OCI-LY3 (cell line): ENCODE results near the gene TMED5.

ENCODE experiments used
- H2AFZ ChIP-seq: fragments of 200-600, 300-600 bp; shearing (Covaris generic); 2 replicates; pipeline ENCODE4 v1.6.0; 2014; ENCODE audit warnings: antibody characterized with exemption, low read depth, low read length
- H3K27ac ChIP-seq: fragments of 200-600, 300-600 bp; sonication (generic); 2 replicates; pipeline ENCODE4 v1.5.1; 2014; ENCODE audit warnings: mild to moderate bottlenecking, low read length, moderate library complexity, mixed read lengths
- H3K27me3 ChIP-seq: fragments of 200-600, 300-600 bp; sonication (generic); 2 replicates; pipeline ENCODE4 v1.6.1; 2014; ENCODE audit warnings: low read depth, low read length, mixed read lengths
- H3K36me3 ChIP-seq: fragments of 200-600, 300-600 bp; sonication (generic); replicated peaks from 2 replicates; pipeline ENCODE3; 2014; ENCODE audit warnings: low read depth, low read length, mixed read lengths
- H3K4me1 ChIP-seq: fragments of 300-600, 200-600 bp; sonication (generic); 2 replicates; pipeline ENCODE4 v1.6.1; 2014; ENCODE audit warnings: low read length, mixed read lengths
- H3K4me2 ChIP-seq: fragments of 200-600, 300-600 bp; sonication (generic); 2 replicates; pipeline ENCODE4 v1.6.1; 2014; ENCODE audit warnings: low read length, mixed read lengths
- H3K4me3 ChIP-seq: fragments of 300-600, 200-600 bp; sonication (generic); 2 replicates; pipeline ENCODE4 v1.5.1; 2014; ENCODE audit warnings: antibody characterized with exemption, mild to moderate bottlenecking, low read length, moderate library complexity
- H3K79me2 ChIP-seq: fragments of 300-600, 200-600 bp; shearing (Covaris generic); 2 replicates; pipeline ENCODE4 v1.6.1; 2014; ENCODE audit warnings: mild to moderate bottlenecking, low read length, mixed read lengths
- H3K9ac ChIP-seq: fragments of 300-600, 200-600 bp; shearing (Covaris generic); 2 replicates; pipeline ENCODE4 v1.6.0; 2014; ENCODE audit warnings: mild to moderate bottlenecking, low read length, moderate library complexity
- H3K9me3 ChIP-seq: fragments of 200-600, 300-600 bp; shearing (Covaris generic); 2 replicates; pipeline ENCODE4 v1.6.1; 2014; ENCODE audit warnings: low read length, mixed read lengths; ENCODE audit not compliant: insufficient read depth
- H4K20me1 ChIP-seq: fragments of 200-600, 300-600 bp; sonication (generic); 2 replicates; pipeline ENCODE4 v1.6.1; 2016; ENCODE audit warnings: low read length, mixed read lengths; ENCODE audit not compliant: insufficient read depth
- EZH2phosphoT487 ChIP-seq: fragments of 200-600 bp; shearing (Covaris generic); IDR thresholded peaks from 2 replicates; pipeline ENCODE4 v1.6.1; 2018; ENCODE audit warnings: antibody characterized with exemption, mixed run types, low read depth
- TF ChIP-seq, protein P1 (sequence below): fragments of 200-600, 300-600 bp; sonication (generic); IDR thresholded peaks from 2 replicates; pipeline ENCODE4 v1.5.1; 2014; ENCODE audit warnings: antibody characterized with exemption, low read length, low read depth

TMED5 gene

DNA sequence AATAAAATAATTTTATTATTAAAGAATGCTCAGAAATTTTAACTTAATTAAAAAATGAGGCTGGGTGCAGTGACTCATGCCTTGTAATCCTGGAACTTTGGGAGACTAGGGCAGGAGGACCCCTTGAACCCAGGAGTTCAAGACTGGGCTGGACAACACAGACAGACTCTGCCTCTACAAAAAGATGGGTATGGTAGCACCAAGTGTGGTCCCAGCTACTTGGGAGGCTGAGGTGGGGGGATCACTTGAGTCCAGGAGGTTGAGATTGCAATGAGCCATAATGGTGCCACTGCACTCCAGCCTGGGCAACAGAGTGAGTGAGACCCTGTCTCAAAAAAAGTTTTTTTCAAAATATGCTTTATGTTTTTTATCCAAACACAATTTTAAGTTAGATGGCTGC, 25.3 kb downstream of the TMED5 start:
- no peaks in the 10 kb centered on the region for H3K9me3 ChIP-seq
- H3K79me2 ChIP-seq = peaks cover 2% of the 10 kb centered on the region; the same call in 1 of the 2 replicates
- H3K36me3 ChIP-seq = peaks cover 20% of the 10 kb centered on the region
- no peak overlapping the region for H3K27ac ChIP-seq
- no peaks in the 10 kb centered on the region for H3K27me3 ChIP-seq
- TF ChIP-seq, protein P1, sequence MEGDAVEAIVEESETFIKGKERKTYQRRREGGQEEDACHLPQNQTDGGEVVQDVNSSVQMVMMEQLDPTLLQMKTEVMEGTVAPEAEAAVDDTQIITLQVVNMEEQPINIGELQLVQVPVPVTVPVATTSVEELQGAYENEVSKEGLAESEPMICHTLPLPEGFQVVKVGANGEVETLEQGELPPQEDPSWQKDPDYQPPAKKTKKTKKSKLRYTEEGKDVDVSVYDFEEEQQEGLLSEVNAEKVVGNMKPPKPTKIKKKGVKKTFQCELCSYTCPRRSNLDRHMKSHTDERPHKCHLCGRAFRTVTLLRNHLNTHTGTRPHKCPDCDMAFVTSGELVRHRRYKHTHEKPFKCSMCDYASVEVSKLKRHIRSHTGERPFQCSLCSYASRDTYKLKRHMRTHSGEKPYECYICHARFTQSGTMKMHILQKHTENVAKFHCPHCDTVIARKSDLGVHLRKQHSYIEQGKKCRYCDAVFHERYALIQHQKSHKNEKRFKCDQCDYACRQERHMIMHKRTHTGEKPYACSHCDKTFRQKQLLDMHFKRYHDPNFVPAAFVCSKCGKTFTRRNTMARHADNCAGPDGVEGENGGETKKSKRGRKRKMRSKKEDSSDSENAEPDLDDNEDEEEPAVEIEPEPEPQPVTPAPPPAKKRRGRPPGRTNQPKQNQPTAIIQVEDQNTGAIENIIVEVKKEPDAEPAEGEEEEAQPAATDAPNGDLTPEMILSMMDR = no peak
- no peak for TF ChIP-seq EZH2phosphoT487
- no peak overlapping the region for H3K4me3 ChIP-seq
- no peak overlapping the region for H2AFZ ChIP-seq
- no peak overlapping the region for H3K9ac ChIP-seq
- H4K20me1 ChIP-seq = peaks cover 8% of the 10 kb centered on the region; the same call in 1 of the 2 replicates
- no peak overlapping the region for H3K4me2 ChIP-seq
- no peaks in the 10 kb centered on the region for H3K4me1 ChIP-seq

DNA sequence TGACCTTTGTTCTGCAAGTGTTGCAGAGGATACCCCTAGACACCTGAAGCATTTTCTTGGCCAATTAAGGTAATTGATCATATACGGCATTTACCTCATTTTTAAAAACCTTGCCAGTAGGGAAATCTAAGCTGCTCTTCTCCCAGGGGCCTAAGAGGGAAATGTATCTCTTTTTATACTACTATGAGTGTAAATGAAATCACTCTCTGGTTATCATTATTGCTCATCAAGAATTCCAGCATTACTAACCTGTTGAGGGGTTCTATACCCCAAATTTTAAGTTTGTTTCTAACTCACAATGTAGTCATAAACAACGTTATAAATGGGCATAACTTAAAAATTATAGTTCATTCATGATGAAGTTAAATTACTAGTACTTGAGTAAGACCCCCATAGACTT, 27.4 kb downstream of the TMED5 start:
- Histone ChIP-seq H3K4me2 (no peak overlapping the region), H2AFZ (no peak overlapping the region), H3K9me3 (no peaks in the 10 kb centered on the region), H3K27me3 (no peaks in the 10 kb centered on the region), H3K4me1 (peaks cover 5% of the 10 kb centered on the region; the same call in 1 of the 2 replicates), H4K20me1 (0 out of 2 replicates have a peak, but pooled peaks cover 3% of the 10 kb centered on the region), H3K4me3 (no peak overlapping the region), H3K79me2 (no peaks in the 10 kb centered on the region; the same call in 1 of the 2 replicates), H3K27ac (no peak overlapping the region), H3K9ac (no peak overlapping the region), H3K36me3 (peaks cover 32% of the 10 kb centered on the region)
- TF ChIP-seq EZH2phosphoT487 = no peak
- TF ChIP-seq, protein P1 = no peak

DNA sequence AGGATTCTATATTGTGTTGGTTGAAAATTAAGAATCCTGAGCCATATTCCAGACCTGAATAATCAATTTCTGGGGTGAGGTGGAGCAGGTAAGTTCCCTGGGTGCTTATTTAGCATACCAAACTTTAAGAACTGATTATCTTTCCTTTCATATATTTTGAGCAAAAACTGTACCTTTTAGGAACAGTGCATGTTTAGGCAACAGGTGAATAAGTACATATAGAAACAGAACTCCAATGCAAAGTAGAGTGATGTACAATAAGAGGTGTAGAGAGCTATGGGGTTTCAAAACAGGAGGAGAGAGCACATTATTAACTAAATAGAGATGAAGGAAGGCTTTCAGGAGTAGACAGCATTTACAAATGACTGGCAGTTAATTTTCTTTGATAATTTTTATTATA, 28.7 kb downstream of the TMED5 start:
- Histone ChIP-seq H3K4me1 (peaks cover 5% of the 10 kb centered on the region; the same call in 1 of the 2 replicates), H3K36me3 (peaks cover 32% of the 10 kb centered on the region), H3K9ac (no peak overlapping the region), H3K79me2 (no peaks in the 10 kb centered on the region; the same call in 1 of the 2 replicates), H2AFZ (no peak overlapping the region), H3K4me2 (no peak overlapping the region), H3K4me3 (no peak overlapping the region), H3K27ac (no peak overlapping the region), H3K27me3 (no peaks in the 10 kb centered on the region), H4K20me1 (0 out of 2 replicates have a peak, but pooled peaks cover 3% of the 10 kb centered on the region), H3K9me3 (no peaks in the 10 kb centered on the region)
- TF ChIP-seq, protein P1 = no peak
- TF ChIP-seq EZH2phosphoT487 = no peak

DNA sequence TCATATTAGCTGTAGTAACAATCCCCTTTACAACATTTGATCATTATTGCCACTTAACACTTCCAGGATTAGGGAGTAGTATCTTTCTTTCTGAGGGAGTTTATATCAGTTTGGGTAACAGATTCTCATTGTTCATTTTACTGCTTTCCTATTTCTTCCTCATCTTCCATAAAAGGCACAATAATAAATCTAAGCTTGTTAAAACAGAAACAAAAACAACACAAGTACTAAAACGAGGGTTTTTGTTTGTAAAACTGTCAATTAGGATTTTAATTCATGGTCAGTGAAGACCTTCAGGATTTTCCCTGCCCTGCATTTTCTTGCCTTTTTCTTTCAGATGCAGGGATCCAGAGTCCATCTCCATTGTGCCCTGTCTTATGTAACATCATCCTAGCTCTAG, 29.5 kb downstream of the TMED5 start:
- H3K9me3 ChIP-seq = no peaks in the 10 kb centered on the region
- H3K27ac ChIP-seq = no peak overlapping the region
- H4K20me1 ChIP-seq = 0 out of 2 replicates have a peak, but pooled peaks cover 3% of the 10 kb centered on the region
- TF ChIP-seq, protein P1 = no peak
- TF ChIP-seq EZH2phosphoT487 = no peak
- H3K9ac ChIP-seq = no peak overlapping the region
- H3K79me2 ChIP-seq = no peaks in the 10 kb centered on the region; the same call in 1 of the 2 replicates
- peaks cover 5% of the 10 kb centered on the region; the same call in 1 of the 2 replicates for H3K4me1 ChIP-seq
- no peaks in the 10 kb centered on the region for H3K27me3 ChIP-seq
- H3K36me3 ChIP-seq = peaks cover 32% of the 10 kb centered on the region
- no peak overlapping the region for H3K4me2 ChIP-seq
- H3K4me3 ChIP-seq = no peak overlapping the region
- H2AFZ ChIP-seq = no peak overlapping the region
